GM19395 (cell line): ENCODE measurements around the gene OSBPL9.
"Not testable (repeated sequence)": the region's sequence is repeated elsewhere in the genome, so short reads cannot be mapped to it uniquely, and the experiment has no call there.

Experiments used
- ATAC-seq: cut with Tn5 transposase; IDR thresholded peaks from one replicate; pipeline ENCODE4 v1.9.1; 2021; ENCODE audit warnings: mild to moderate bottlenecking, moderate library complexity; ENCODE audit not compliant: unreplicated experiment

OSBPL9 gene

GRCh38 chr1:51636191-51636590 is 19.3 kb downstream of the OSBPL9 start:
- no peak for ATAC-seq

GRCh38 chr1:51636764-51637522 is 20.1 kb downstream of the OSBPL9 start:
- no peak for ATAC-seq

GRCh38 chr1:51638350-51638749 is 21.5 kb downstream of the OSBPL9 start:
- ATAC-seq, result no peak

GRCh38 chr1:51639694-51640093 is 22.8 kb downstream of the OSBPL9 start:
- no peak for ATAC-seq

- no peak for ATAC-seq
Observed at GRCh38 chr1:51641096-51641495, 24.2 kb downstream of the OSBPL9 start.

- no peak for ATAC-seq
Observed at GRCh38 chr1:51642739-51643142, 25.8 kb downstream of the OSBPL9 start.

GRCh38 chr1:51643362-51643761 is 26.5 kb downstream of the OSBPL9 start:
- no peak for ATAC-seq

GRCh38 chr1:51644020-51644419 is 27.1 kb downstream of the OSBPL9 start:
- ATAC-seq, result no peak

- no peak for ATAC-seq
Observed at GRCh38 chr1:51644533-51645197, 27.8 kb downstream of the OSBPL9 start.

- ATAC-seq, result not testable (repeated sequence)
Observed at GRCh38 chr1:51646592-51646991, 29.7 kb downstream of the OSBPL9 start.

GRCh38 chr1:51648180-51649109 is 31.6 kb downstream of the OSBPL9 start:
- no peak for ATAC-seq

- no peak for ATAC-seq
Observed at GRCh38 chr1:51649593-51650091, 32.8 kb downstream of the OSBPL9 start.

GRCh38 chr1:51650198-51650597 is 33.3 kb downstream of the OSBPL9 start:
- no peak for ATAC-seq

- no peak for ATAC-seq
Observed at GRCh38 chr1:51651552-51651942, 34.7 kb downstream of the OSBPL9 start.

GRCh38 chr1:51652599-51652998 is 35.7 kb downstream of the OSBPL9 start:
- no peak for ATAC-seq

- ATAC-seq, result no peak
Observed at GRCh38 chr1:51653127-51653526, 36.2 kb downstream of the OSBPL9 start.

GRCh38 chr1:51654000-51654399 is 37.1 kb downstream of the OSBPL9 start:
- no peak for ATAC-seq

GRCh38 chr1:51656374-51656773 is 39.5 kb downstream of the OSBPL9 start:
- no peak for ATAC-seq

GRCh38 chr1:51660580-51660979 is 43.7 kb downstream of the OSBPL9 start:
- no peak for ATAC-seq

GRCh38 chr1:51661081-51661518 is 44.2 kb downstream of the OSBPL9 start:
- ATAC-seq, result no peak

- no peak for ATAC-seq
Observed at GRCh38 chr1:51663105-51663504, 46.2 kb downstream of the OSBPL9 start.
